BE2C (cell line): ENCODE measurements around the gene PTH2R.
"Not testable (repeated sequence)": the region's sequence is repeated elsewhere in the genome, so short reads cannot be mapped to it uniquely, and the experiment has no call there.

Experiments
- DNase-seq: peaks from one replicate; pipeline ENCODE4 v3.0.0-alpha.2; 2020
- H3K27me3 ChIP-seq: fragments of 250-450 bp; sonication (Bioruptor Pico); 2 replicates; pipeline ENCODE4 v1.5.1; 2020; ENCODE audit warnings: mild to moderate bottlenecking
- H3K36me3 ChIP-seq: fragments of 250-450 bp; sonication (Bioruptor Pico); 2 replicates; pipeline ENCODE4 v1.5.1; 2020; ENCODE audit warnings: mild to moderate bottlenecking
- H3K4me1 ChIP-seq: fragments of 250-450 bp; sonication (Bioruptor Pico); 2 replicates; pipeline ENCODE4 v1.5.1; 2020
- H3K4me3 ChIP-seq: 2 replicates; pipeline ENCODE4 v1.5.1; 2011; ENCODE audit warnings: low read depth, low read length
- H3K9me3 ChIP-seq: fragments of 250-450 bp; sonication (Bioruptor Pico); 2 replicates; pipeline ENCODE4 v1.5.1; 2020
- TF ChIP-seq, protein P1 (sequence below): IDR thresholded peaks from 2 replicates; pipeline ENCODE4 v1.5.1; 2012; ENCODE audit warnings: mild to moderate bottlenecking, low read depth, low read length

Gene PTH2R

GRCh38 chr2:208384637-208385036 is 22.0 kb upstream of the PTH2R start:
- no peak for DNase-seq
- Histone ChIP-seq H3K27me3 (no peaks in the 10 kb centered on the region), H3K9me3 (no peaks in the 10 kb centered on the region), H3K36me3 (no peaks in the 10 kb centered on the region), H3K4me3 (no peak overlapping the region), H3K4me1 (no peaks in the 10 kb centered on the region)
- TF ChIP-seq, protein P1, sequence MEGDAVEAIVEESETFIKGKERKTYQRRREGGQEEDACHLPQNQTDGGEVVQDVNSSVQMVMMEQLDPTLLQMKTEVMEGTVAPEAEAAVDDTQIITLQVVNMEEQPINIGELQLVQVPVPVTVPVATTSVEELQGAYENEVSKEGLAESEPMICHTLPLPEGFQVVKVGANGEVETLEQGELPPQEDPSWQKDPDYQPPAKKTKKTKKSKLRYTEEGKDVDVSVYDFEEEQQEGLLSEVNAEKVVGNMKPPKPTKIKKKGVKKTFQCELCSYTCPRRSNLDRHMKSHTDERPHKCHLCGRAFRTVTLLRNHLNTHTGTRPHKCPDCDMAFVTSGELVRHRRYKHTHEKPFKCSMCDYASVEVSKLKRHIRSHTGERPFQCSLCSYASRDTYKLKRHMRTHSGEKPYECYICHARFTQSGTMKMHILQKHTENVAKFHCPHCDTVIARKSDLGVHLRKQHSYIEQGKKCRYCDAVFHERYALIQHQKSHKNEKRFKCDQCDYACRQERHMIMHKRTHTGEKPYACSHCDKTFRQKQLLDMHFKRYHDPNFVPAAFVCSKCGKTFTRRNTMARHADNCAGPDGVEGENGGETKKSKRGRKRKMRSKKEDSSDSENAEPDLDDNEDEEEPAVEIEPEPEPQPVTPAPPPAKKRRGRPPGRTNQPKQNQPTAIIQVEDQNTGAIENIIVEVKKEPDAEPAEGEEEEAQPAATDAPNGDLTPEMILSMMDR, result no peak

- Histone ChIP-seq H3K4me1 (no peaks in the 10 kb centered on the region), H3K36me3 (no peaks in the 10 kb centered on the region), H3K27me3 (no peaks in the 10 kb centered on the region), H3K4me3 (no peak overlapping the region), H3K9me3 (no peaks in the 10 kb centered on the region)
- TF ChIP-seq, protein P1, result no peak
- DNase-seq, result no peak
These were observed 20.1 kb upstream of the PTH2R start for GRCh38 chr2:208386541-208386940.

GRCh38 chr2:208389940-208390339 is 16.7 kb upstream of the PTH2R start:
- TF ChIP-seq, protein P1, result no peak
- DNase-seq, result no peak
- H3K36me3 ChIP-seq, result no peaks in the 10 kb centered on the region
- no peaks in the 10 kb centered on the region for H3K4me1 ChIP-seq
- no peaks in the 10 kb centered on the region for H3K27me3 ChIP-seq
- no peak overlapping the region for H3K4me3 ChIP-seq
- H3K9me3 ChIP-seq, result no peaks in the 10 kb centered on the region

- TF ChIP-seq, protein P1, result peak; percentile 31
- H3K9me3 ChIP-seq, result no peaks in the 10 kb centered on the region
- no peaks in the 10 kb centered on the region for H3K27me3 ChIP-seq
- no peak for DNase-seq
- H3K4me1 ChIP-seq, result no peaks in the 10 kb centered on the region
- H3K4me3 ChIP-seq, result no peak overlapping the region
- no peaks in the 10 kb centered on the region for H3K36me3 ChIP-seq
These were observed 14.3 kb upstream of the PTH2R start for GRCh38 chr2:208392300-208392699.

DNA sequence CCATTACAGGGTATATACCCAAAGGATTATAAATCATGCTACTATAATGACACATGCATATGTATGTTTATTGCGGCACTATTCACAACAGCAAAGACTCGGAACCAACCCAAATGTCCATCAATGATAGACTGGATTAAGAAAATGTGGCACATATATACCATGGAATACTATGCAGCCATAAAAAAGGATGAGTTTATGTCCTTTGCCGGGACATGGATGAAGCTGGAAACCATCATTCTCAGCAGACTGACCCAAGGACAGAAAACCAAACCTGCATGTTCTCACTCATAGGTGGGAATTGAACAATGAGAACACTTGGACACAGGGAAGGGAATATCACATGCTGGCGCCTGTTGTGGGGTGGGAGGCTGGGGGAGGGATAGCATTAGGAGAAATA is 9.8 kb upstream of the PTH2R start:
- not testable (repeated sequence) for DNase-seq

DNA sequence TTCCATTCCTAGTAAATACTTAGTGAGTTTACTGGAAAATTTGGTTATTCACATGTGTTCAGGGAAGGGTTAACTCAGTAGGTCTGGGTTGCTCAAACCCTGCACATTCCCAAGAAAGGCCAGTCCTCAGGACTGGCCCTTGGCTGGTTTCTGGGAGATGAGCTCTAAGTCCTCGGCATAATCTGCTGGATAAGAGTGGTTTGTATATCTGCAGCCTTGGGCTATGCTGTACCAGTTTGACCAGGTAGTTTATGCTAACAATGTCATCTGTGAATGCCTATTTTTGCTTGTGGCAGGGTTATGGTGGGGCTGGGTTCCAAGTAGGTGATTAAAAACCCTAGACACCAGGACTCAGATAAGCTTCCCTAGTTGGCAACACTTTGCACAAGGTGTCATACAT is 7.4 kb upstream of the PTH2R start:
- Histone ChIP-seq H3K9me3 (no peaks in the 10 kb centered on the region), H3K27me3 (no peaks in the 10 kb centered on the region), H3K36me3 (no peaks in the 10 kb centered on the region), H3K4me1 (no peaks in the 10 kb centered on the region; the same call in 1 of the 2 replicates), H3K4me3 (no peak overlapping the region)
- TF ChIP-seq, protein P1, result no peak
- DNase-seq, result no peak

More for the DNA sequence above, 9.8 kb upstream of the PTH2R start:
- not testable (repeated sequence) for H3K27me3 ChIP-seq, H3K4me1 ChIP-seq, H3K36me3 ChIP-seq, H3K4me3 ChIP-seq, H3K9me3 ChIP-seq

DNA sequence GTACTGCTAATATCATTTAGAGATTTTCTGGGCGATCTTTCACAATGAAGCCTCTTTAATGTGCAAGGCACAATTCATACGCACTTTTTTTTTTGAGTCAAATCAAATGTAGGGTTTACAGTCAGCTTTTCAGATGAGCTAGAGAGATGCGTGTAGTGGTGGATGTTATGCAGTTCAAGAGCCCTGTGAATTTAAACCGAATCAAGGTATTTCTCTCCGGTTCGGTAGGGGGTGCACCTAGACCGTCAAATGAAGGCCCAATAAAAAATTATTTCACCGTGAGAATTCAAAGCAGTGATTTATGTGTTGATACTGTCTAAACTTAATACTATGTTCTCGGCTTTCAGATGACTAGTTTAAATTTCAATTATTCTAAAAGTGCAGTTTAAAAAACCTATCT is 1.1 kb downstream of the PTH2R start:
- H3K4me3 ChIP-seq, result no peak overlapping the region
- DNase-seq, result peak; percentile 53
- H3K9me3 ChIP-seq, result no peaks in the 10 kb centered on the region
- H3K36me3 ChIP-seq, result no peaks in the 10 kb centered on the region
- TF ChIP-seq, protein P1, result peak; percentile 75
- H3K27me3 ChIP-seq, result peaks cover 13% of the 10 kb centered on the region
- H3K4me1 ChIP-seq, result no peaks in the 10 kb centered on the region
